ENCODE measurements around the gene MAX. TPM values are rescaled to one million over a fixed set of nuclear protein-coding genes. Genes with fewer than 3 reads are reported as not detected.

MAX gene
- total and polyA plus RNA-seq, 2 of the 13 experiments (the other 11 are each of a cell fraction or from before 2014, with no cell fraction given) = 28.5 to 29.3 TPM

DNA sequence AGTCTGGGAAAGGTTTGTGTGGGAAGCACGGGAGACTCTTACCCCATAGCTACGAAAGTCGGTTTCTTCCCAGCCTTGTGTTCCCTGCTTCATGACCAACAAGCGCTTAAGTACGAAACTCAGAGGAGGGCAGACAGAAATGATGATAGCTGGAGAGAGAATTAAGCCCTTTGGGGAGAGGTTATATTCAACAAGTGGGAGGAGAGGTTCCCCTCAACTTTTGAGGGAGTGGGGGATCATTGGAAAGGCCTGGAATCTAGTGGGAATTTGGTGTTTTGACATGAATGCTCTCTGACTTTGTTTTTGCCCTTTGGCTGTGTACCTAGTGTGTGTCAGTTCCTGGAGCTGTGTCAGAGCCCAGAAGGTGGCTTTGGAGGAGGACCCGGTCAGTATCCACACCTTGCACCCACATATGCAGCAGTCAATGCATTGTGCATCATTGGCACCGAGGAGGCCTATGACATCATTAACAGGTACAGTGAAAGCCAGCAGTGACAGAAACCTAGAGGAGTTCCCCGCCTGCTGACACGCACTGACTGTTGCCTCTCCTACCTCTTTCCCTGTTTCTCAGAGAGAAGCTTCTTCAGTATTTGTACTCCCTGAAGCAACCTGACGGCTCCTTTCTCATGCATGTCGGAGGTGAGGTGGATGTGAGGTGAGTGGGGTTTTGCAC lies 75.1 kb downstream of the MAX start:
- no peaks in the 10 kb centered on the region for H3K9me3 ChIP-seq (ENCODE audit: low read length)
- in situ Hi-C loops (cut with HindIII; ENCODE audit: extremely low pct_ligation_motif_present, low pct_unique_long_range_greater_than_20kb) (no loop called here), intact Hi-C loops (cut with micrococcal nuclease; ENCODE audit: unreplicated experiment) (no loop called here)
- no peaks in the 10 kb centered on the region for H4K20me1 ChIP-seq (ENCODE audit: insufficient read depth, low read length)
- H3K4me2 ChIP-seq (ENCODE audit: low read depth, low read length) = no peak overlapping the region
- H3K36me3 ChIP-seq (replicated peaks in 1 of 2; ENCODE audit: control insufficient read depth in 1 of 2, insufficient read depth in 2 of 2, low read length in 2 of 2) = peaks cover 10 to 66% of the 10 kb centered on the region in 2 experiments
- no peaks in the 10 kb centered on the region for H3K79me2 ChIP-seq (ENCODE audit: insufficient read depth, low read length)
- no peak overlapping the region for H3K27ac ChIP-seq (ENCODE audit: extremely low read length, insufficient read depth, low read length)
- peaks cover 17% of the 10 kb centered on the region for H3K4me1 ChIP-seq (ENCODE audit: insufficient read depth, low read length)
- no peak overlapping the region for H3K9ac ChIP-seq (ENCODE audit: insufficient read depth, low read depth, low read length)
- no peak for TF ChIP-seq NFRKB (IDR thresholded peaks at IDR 0.05)
- 0 out of 2 replicates have a peak, but pooled peaks have one; percentile 25 for TF ChIP-seq CREB1 (IDR thresholded peaks at IDR 0.05)
- TF ChIP-seq CREB1 (CRISPR knock-in tag; IDR thresholded peaks at IDR 0.05) = no peak
- H3K27me3 ChIP-seq (ENCODE audit: control insufficient read depth in 1 of 2, insufficient read depth in 2 of 2, low read length in 2 of 2) = no peaks in the 10 kb centered on the region
- H2AFZ ChIP-seq (ENCODE audit: low read length) = no peak overlapping the region
- FAIRE-seq = no peak
- 96% methylated on average over 11 of the region's 11 CpGs for WGBS (ENCODE audit: low lambda C conversion rate)
- CTCF ChIA-PET (ENCODE audit: low intra/inter-chr PET ratio, low total read pairs) = no interaction called here
- POLR2A ChIA-PET = no interaction called here
- no peak for ATAC-seq
- BruUV-seq (replicated peaks) = no TSS peak
- no peak overlapping the region for H3K4me3 ChIP-seq (replicated peaks in 1 of 3; ENCODE audit: insufficient read depth in 1 of 3, low read depth in 2 of 3, low read length in 3 of 3)
- DNase-seq (ENCODE audit: low spot score) = no peak

DNA sequence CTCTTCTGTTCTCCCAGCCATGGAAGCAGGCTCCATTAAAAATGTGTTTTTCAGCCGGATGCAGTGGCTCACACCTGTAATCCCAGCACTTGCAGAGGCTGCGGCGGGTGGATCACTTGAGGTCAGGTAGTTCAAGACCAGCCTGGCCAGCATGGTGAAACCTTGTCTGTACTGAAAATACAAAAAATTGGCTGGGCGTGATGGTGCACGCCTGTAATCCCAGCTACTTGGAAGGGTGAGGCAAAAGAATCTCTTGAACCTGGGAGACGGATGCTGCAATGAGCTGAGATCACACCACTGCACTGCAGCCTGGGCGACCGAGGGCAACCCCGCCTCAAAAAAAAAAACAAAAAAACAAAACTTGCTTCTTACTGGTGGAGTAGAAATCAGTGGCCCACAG lies 75.8 kb downstream of the MAX start:
- TF ChIP-seq SMARCE1 (IDR thresholded peaks at IDR 0.05; ENCODE audit: borderline replicate concordance) (no peak), MEIS1 (CRISPR knock-in tag; IDR thresholded peaks at IDR 0.05; ENCODE audit: borderline replicate concordance) (no peak), ZNF335 (CRISPR knock-in tag; IDR thresholded peaks at IDR 0.05) (no peak)
- TF ChIP-seq, protein P1, sequence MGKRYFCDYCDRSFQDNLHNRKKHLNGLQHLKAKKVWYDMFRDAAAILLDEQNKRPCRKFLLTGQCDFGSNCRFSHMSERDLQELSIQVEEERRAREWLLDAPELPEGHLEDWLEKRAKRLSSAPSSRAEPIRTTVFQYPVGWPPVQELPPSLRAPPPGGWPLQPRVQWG (CRISPR knock-in tag; IDR thresholded peaks at IDR 0.05; ENCODE audit: borderline replicate concordance, low read depth) = no peak
- Histone ChIP-seq H3K27ac (ENCODE audit: extremely low read length, insufficient read depth, low read length) (no peak overlapping the region), H3K36me3 (replicated peaks in 1 of 2; ENCODE audit: control insufficient read depth in 1 of 2, insufficient read depth in 2 of 2, low read length in 2 of 2) (peaks cover 9 to 70% of the 10 kb centered on the region in 2 experiments), H3K27me3 (ENCODE audit: control insufficient read depth in 1 of 2, insufficient read depth in 2 of 2, low read length in 2 of 2) (no peaks in the 10 kb centered on the region), H3K4me3 (replicated peaks in 1 of 3; ENCODE audit: insufficient read depth in 1 of 3, low read depth in 2 of 3, low read length in 3 of 3) (no peak overlapping the region), H3K4me1 (ENCODE audit: insufficient read depth, low read length) (peaks cover 17% of the 10 kb centered on the region), H4K20me1 (ENCODE audit: insufficient read depth, low read length) (no peaks in the 10 kb centered on the region), H3K9ac (ENCODE audit: insufficient read depth, low read depth, low read length) (no peak overlapping the region), H3K4me2 (ENCODE audit: low read depth, low read length) (no peak overlapping the region), H2AFZ (ENCODE audit: low read length) (no peak overlapping the region), H3K79me2 (ENCODE audit: insufficient read depth, low read length) (no peaks in the 10 kb centered on the region), H3K9me3 (ENCODE audit: low read length) (no peaks in the 10 kb centered on the region)
- intact Hi-C loops (cut with micrococcal nuclease; ENCODE audit: unreplicated experiment) (no loop called here), in situ Hi-C loops (cut with HindIII; ENCODE audit: extremely low pct_ligation_motif_present, low pct_unique_long_range_greater_than_20kb) (no loop called here)
- POLR2A ChIA-PET = no interaction called here
- no peak for FAIRE-seq
- DNase-seq (ENCODE audit: low spot score) = no peak
- CTCF ChIA-PET (ENCODE audit: low intra/inter-chr PET ratio, low total read pairs) = no interaction called here
- ATAC-seq = no peak
- no TSS peak for BruUV-seq (replicated peaks)
- 98% methylated on average over 9 of the region's 9 CpGs for WGBS (ENCODE audit: low lambda C conversion rate)

Data from HepG2 (cell line).